NCI-H510A treated with DMSO at 0.1 percent for 48 hours (cell line): ENCODE results near the gene IFNA7.
"Not testable (repeated sequence)": the region's sequence is repeated elsewhere in the genome, so short reads cannot be mapped to it uniquely, and the experiment has no call there.

Experiments used
- DNase-seq: peaks from one replicate; lab custom pipeline; 2025; lab: John Stamatoyannopoulos, UW

The IFNA7 gene

GRCh38 chr9:21182810-21183736 lies 18.9 kb downstream of the IFNA7 start:
- not testable (repeated sequence) for DNase-seq

- no peak for DNase-seq
Measured at GRCh38 chr9:21174671-21175070, 27.3 kb downstream of the IFNA7 start.

GRCh38 chr9:21172156-21172555 lies 29.8 kb downstream of the IFNA7 start:
- DNase-seq = no peak

GRCh38 chr9:21171351-21171750 lies 30.7 kb downstream of the IFNA7 start:
- no peak for DNase-seq

- not testable (repeated sequence) for DNase-seq
Measured at GRCh38 chr9:21166560-21166959, 35.4 kb downstream of the IFNA7 start, which contains the start of gene IFNA21. Gene IFNA21, minus strand, starts transcription at chr9:21166660. Its CDS starts 48 bp downstream, at chr9:21166612.

- DNase-seq = no peak
Measured at GRCh38 chr9:21165516-21165915, 36.5 kb downstream of the IFNA7 start.

GRCh38 chr9:21160178-21160577 lies 41.8 kb downstream of the IFNA7 start:
- DNase-seq = no peak

GRCh38 chr9:21155501-21155900 lies 46.5 kb downstream of the IFNA7 start:
- DNase-seq = no peak

GRCh38 chr9:21154018-21154608 lies 47.9 kb downstream of the IFNA7 start:
- peak; percentile 0 for DNase-seq

GRCh38 chr9:21153336-21154017 lies 48.5 kb downstream of the IFNA7 start:
- DNase-seq = no peak
